GM06990 (cell line): Measurements from ENCODE around the gene TGFBRAP1.
"Not testable (repeated sequence)": the region's sequence is repeated elsewhere in the genome, so short reads cannot be mapped to it uniquely, and the experiment has no call there.

ENCODE experiments used
- DNase-seq: peaks from one replicate; pipeline ENCODE4 v3.0.0-alpha.2; 2011; ENCODE audit not compliant: insufficient read length; ENCODE audit errors: extremely low read depth
- H3K27me3 ChIP-seq: replicated peaks from 2 replicates; pipeline ENCODE4 v1.6.0; 2011; ENCODE audit warnings: low read length; ENCODE audit not compliant: control insufficient read depth, insufficient read depth
- H3K36me3 ChIP-seq: 2 replicates; pipeline ENCODE4 v1.5.1; 2011; ENCODE audit warnings: low read length; ENCODE audit not compliant: control insufficient read depth, insufficient read depth
- H3K4me3 ChIP-seq: replicated peaks from 2 replicates; pipeline ENCODE4 v1.5.1; 2011; ENCODE audit warnings: low read depth, mild to moderate bottlenecking, control low read depth, low read length
- TF ChIP-seq, protein P1 (sequence below): IDR thresholded peaks from 2 replicates; pipeline ENCODE4 v1.5.1; 2011; ENCODE audit warnings: low read length, control low read depth, mild to moderate bottlenecking, inconsistent platforms; ENCODE audit not compliant: insufficient read depth, poor library complexity, severe bottlenecking

The TGFBRAP1 gene

GRCh38 chr2:105330681-105331375 is 1.3 kb upstream of the TGFBRAP1 start:
- TF ChIP-seq, protein P1, sequence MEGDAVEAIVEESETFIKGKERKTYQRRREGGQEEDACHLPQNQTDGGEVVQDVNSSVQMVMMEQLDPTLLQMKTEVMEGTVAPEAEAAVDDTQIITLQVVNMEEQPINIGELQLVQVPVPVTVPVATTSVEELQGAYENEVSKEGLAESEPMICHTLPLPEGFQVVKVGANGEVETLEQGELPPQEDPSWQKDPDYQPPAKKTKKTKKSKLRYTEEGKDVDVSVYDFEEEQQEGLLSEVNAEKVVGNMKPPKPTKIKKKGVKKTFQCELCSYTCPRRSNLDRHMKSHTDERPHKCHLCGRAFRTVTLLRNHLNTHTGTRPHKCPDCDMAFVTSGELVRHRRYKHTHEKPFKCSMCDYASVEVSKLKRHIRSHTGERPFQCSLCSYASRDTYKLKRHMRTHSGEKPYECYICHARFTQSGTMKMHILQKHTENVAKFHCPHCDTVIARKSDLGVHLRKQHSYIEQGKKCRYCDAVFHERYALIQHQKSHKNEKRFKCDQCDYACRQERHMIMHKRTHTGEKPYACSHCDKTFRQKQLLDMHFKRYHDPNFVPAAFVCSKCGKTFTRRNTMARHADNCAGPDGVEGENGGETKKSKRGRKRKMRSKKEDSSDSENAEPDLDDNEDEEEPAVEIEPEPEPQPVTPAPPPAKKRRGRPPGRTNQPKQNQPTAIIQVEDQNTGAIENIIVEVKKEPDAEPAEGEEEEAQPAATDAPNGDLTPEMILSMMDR: no peak
- H3K4me3 ChIP-seq: no peak overlapping the region; the same call in 1 of the 2 replicates
- no peaks in the 10 kb centered on the region for H3K27me3 ChIP-seq
- H3K36me3 ChIP-seq: no peaks in the 10 kb centered on the region; the same call in 1 of the 2 replicates
- DNase-seq: no peak

DNA sequence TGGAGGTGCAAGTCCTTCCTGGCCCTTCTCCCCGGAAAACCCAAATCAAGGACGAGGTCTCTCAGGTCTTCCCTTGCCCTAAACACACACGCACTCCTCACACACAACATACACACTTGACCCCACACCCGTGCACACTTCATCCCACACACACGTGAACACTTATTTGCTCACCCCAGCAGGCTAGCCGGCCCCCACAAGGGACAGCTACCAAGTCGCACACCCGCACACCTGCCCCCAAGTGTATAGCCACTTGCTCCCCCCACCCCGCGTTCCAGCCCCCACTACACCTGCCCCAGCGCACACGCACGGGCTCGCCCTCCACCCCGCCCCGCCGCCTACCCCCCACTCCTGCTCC is 359 bp downstream of the TGFBRAP1 start:
- DNase-seq: no peak
- Histone ChIP-seq H3K27me3 (no peaks in the 10 kb centered on the region), H3K36me3 (no peaks in the 10 kb centered on the region), H3K4me3 (peak overlapping the region; percentile 88)
- TF ChIP-seq, protein P1: no peak

DNA sequence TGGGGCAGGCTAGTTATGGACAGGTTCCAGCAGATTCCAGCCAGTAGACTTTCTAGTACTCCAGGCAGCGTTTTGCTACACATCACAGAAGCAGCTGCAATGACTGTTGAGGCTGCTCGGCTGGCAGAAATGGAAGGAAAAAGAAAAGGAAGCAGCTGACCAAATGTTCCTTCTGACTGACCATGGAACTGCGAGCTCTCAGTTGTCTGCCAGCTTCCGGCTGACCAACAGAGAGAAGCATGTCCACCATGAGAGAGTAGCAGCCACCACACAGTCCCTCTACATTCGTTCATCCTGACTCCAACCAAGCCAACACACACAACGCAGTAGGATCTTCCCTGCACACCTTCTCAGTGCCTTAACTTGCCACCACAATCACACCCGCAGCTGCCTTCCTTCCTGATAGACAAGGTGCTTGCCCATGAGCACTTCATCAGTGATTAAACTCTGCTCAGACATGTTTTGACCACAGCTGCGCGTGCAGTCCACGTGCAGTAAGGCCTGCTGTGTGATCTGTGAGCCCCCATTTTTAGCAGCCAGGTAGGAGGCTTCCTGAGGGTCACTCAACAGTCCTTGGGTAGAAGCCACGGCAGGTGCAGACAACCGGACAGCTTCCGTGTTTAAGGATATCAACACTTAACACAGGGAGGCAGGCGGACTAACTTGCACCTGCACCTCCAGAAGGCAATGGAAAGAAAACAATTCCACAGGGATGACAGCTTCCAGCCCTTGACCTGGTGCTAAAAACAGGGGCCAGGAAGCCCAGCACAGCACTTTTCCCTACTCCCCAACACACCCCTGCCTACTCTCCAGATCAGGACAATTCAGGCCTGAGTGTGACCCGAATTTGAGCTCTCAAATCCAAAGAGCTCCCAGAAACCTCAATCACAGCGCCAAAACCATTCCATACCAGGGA is 996 bp downstream of the TGFBRAP1 start:
- Histone ChIP-seq H3K27me3 (no peaks in the 10 kb centered on the region), H3K36me3 (no peaks in the 10 kb centered on the region), H3K4me3 (peak overlapping the region; percentile 88)
- peak; percentile 47 for DNase-seq
- TF ChIP-seq, protein P1: no peak

GRCh38 chr2:105327690-105328089 is 1.8 kb downstream of the TGFBRAP1 start:
- H3K27me3 ChIP-seq: no peaks in the 10 kb centered on the region
- H3K4me3 ChIP-seq: no peak overlapping the region
- no peak for DNase-seq
- TF ChIP-seq, protein P1: no peak
- H3K36me3 ChIP-seq: no peaks in the 10 kb centered on the region

DNA sequence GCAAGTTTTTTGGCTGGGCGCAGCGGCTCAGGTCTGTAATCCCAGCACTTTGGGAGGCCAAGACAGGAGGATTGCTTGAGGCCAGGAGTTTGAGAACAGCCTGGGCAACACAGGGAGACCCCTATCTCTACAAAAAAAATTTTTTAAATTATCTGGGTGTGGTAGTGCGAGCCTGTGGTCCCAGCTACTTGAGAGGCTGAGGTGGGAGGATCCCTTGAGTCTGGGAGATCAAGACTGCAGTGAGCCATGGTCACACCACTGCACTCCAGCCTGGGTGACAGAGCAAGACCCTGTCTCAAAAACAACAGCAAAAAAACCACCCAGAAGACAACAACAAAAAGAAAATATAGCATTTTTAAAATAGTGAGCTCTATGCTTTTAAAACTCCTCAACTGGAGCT is 2.3 kb downstream of the TGFBRAP1 start:
- H3K4me3 ChIP-seq, H3K36me3 ChIP-seq, DNase-seq, H3K27me3 ChIP-seq: not testable (repeated sequence)

DNA sequence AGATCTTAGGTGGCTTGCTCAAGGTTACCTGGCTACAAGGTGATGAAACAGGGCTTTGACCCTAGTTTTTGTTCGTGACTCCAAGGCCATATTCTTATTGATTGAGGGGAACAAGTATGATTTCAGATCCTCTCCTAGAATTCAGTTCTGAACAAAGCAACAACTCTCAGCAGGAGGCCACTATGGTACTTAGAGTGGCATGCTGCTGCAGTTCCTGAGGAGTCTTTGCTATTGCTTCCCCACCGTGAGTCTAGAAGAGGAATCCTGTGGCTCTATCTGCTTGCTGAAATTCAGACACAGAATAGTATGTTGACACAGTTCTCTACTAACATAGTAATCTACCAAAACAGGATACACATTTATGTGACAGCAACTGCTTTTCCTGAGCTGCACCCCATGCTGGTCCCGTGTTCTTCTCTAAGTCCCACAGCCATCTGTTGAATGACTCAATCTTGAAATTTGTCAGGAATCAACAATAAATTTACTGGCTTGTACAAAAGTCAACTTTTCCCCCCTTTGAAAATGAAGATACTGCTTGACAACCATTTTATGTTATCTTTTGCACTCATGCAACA is 4.1 kb downstream of the TGFBRAP1 start:
- no peaks in the 10 kb centered on the region for H3K27me3 ChIP-seq
- no peaks in the 10 kb centered on the region for H3K36me3 ChIP-seq
- no peak for DNase-seq
- TF ChIP-seq, protein P1: no peak
- no peak overlapping the region for H3K4me3 ChIP-seq
